HG03521 (cell line): Measurements from ENCODE around the gene XIAP.
A peak's percentile ranks its signal among the peaks of the same experiment; 100 is the strongest.
"Not testable (repeated sequence)": the region's sequence is repeated elsewhere in the genome, so short reads cannot be mapped to it uniquely, and the experiment has no call there.

Source experiments
- ATAC-seq: cut with Tn5 transposase; IDR thresholded peaks from one replicate; pipeline ENCODE4 v1.9.1; 2021; ENCODE audit warnings: mild to moderate bottlenecking, moderate library complexity; ENCODE audit not compliant: unreplicated experiment

XIAP gene

GRCh38 chrX:123859846-123860838, at the start of gene XIAP:
TSS of gene XIAP (plus strand) at chrX:123860053. CDS start at chrX:123885663, 25,610 bp downstream.
- peak; percentile 68 for ATAC-seq

DNA sequence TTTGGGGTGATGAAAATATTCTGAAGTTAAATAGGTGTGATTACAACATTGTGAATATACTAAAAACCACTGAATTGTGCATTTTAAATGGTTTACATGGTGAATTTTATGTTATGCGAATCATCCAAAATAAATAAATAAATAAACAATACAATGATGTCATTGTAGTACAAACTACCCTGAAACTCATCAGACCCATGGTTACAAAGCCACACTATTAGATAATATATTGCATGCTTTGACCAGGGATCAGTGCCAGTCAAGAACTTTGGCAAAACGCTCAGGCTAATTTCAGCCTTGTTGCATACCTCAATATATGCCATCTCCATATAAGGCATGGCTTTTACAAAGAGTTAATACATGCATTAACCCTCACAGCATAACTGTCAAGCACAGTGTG, 45.5 kb upstream of the XIAP start:
- no peak for ATAC-seq

DNA sequence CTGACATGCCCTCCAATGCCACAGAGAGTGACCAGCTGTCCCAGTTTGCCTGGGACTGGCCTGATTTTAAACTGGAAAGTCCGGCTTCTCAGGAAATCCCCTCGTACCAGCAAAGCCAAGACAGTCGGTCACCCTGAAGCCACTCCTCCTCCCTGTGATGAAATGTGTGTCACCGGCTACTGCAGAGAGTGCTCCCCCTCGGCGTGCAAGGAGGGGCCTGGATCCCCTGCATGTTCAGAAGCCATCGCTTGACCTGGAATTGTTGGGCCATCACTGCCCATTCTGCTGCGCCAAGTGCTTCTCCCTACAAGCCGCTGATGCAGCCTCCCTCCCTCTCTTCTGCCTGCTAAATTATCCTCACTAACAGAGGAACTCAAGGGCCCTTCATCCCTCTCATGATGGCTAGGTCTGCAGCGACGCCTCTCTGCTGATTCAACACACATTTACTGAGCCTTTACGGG, 44.9 kb upstream of the XIAP start:
- ATAC-seq = not testable (repeated sequence)

DNA sequence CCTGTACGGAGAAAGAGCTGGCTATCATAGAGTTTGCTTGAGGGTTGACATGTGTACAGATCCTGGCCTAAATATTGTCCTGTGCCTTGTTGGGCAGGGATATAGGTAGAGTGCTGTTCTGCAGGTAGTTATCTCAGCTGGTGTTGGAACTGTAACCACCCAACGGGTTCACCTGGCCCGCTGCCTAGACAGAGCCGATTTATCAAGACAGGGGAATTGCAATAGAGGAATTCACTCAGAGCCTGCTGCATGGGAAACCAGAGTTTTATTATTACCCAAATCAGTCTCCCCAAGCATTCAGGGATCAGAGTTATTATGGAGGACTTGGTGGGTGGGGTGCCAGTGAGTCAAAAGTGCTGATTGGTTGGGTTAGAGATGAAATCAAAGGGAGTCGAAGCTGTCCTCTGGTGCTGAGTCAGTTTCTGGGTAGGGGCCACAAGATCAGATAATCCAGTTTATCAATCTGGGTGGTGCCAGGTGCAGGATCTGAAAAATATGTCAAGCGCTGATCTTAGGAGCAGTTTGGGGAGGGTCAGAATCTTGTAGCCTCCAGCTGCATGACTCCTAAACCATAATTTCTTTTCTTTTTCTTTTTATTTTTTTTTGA, 42.5 kb upstream of the XIAP start:
- no peak for ATAC-seq

DNA sequence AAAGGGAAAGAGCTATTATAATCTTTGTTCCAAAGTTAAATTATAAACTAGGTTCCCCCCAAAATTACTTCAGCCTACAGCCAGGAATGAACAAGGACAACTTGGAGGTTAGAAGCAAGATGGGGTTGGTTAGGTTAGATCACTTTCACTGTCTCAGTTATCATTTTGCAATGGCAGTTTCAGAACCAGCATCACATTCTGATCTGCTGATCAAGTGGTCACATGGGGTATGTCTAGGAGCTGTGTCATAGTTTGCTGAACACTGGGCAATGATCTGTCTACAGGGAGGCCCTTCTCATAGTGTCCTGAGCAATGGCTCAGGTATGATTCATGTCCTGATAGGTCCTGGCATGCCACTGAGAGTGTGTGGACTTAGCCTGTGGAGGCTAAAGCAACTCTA, 41.6 kb upstream of the XIAP start:
- no peak for ATAC-seq

- no peak for ATAC-seq
These were observed 36.9 kb upstream of the XIAP start for GRCh38 chrX:123822965-123823364.

GRCh38 chrX:123830309-123830708, 29.5 kb upstream of the XIAP start:
- peak; percentile 89 for ATAC-seq

DNA sequence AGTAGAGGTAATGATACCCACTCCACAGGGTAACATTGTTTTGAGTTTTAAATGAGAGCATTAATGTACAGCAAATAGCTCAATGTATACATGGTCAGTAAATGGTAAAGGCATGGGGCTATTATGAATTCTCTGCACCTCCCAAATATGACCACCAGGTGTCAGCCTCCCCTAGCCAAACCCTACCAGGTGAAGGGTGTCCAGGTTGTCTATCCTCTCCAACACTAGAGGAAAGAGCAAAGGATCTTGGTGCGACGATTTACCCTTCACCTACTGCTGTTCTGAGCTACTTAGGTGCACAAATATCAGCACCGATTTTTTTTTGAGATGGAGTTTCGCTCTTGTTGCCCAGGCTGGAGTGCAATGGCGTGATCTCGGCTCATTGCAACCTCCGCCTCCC, 26.5 kb upstream of the XIAP start:
- no peak for ATAC-seq

GRCh38 chrX:123834116-123834515, 25.7 kb upstream of the XIAP start:
- no peak for ATAC-seq

DNA sequence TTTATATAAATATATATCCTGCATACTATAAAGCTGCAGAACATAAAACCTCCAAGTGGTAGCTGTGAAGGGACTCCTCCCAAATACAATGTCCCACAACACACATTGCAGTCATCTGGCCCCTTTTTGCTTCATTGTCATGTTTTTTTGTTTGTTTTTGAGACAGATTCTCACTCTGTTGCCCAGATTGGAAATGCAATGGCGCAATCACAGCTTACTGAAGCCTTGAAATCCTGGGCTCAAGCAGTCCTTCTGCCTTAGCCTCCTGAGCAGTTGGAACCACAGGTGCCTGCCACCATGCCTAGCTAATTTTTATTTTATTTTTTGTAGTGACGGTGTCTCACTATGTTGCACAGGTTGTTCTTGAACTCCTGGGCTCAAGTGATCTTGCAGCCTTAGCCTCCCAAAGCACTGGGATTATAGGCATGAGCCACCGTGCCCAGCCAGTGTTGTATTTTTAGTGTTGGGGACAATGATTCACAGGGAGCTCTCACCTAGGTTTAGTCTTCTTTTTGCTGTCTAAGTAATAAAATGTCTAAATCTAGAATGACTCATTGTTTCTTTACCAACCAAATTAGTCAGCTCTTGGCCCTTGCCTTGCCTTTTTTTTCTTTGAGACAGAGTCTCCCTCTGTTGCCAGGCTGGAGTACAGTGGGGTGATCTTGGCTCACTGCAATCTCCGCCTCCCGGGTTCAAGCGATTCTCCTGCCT, 24.0 kb upstream of the XIAP start:
- no peak for ATAC-seq

- ATAC-seq = not testable (repeated sequence)
These were observed 14.7 kb upstream of the XIAP start for GRCh38 chrX:123845129-123845528.

GRCh38 chrX:123846577-123847038, 13.2 kb upstream of the XIAP start:
- ATAC-seq = no peak

DNA sequence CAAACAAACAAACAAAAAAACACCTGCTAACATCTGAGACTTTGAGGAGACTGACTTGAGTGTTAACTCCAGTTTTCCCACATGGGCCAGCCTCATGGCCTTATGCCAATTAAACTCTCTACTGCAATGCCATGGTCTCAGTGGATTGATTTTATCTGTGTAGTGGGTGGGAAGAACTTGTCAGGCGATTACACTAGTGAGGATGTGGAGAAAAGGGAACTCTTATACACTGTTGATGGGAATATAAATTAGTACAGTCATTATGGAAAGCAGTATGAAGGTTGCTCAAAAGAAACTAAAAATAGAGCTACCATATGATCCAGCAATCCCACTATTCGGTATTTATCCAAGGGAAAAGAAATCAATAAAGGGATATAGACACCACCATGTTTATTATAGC, 12.8 kb upstream of the XIAP start:
- no peak for ATAC-seq

GRCh38 chrX:123849096-123849495, 10.8 kb upstream of the XIAP start:
- ATAC-seq = no peak

DNA sequence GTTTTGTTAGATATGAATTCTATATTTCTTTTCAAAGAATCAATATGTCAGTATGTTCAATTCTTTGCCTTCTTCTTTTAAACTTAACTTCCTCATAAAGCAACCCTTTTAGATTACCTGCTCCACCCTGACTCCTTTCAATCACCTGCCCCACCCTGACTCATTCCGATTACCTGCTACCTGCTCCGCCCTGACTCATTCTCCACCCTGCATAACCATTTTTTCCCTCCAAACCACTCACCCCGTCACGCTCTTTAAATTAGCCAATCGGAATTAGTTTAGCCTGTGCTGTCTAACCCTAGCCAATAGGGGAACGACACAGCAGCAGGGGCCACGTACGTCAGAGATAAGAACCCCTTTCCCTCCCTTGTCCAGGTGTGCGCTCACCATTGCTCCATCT, 9.9 kb upstream of the XIAP start:
- not testable (repeated sequence) for ATAC-seq

DNA sequence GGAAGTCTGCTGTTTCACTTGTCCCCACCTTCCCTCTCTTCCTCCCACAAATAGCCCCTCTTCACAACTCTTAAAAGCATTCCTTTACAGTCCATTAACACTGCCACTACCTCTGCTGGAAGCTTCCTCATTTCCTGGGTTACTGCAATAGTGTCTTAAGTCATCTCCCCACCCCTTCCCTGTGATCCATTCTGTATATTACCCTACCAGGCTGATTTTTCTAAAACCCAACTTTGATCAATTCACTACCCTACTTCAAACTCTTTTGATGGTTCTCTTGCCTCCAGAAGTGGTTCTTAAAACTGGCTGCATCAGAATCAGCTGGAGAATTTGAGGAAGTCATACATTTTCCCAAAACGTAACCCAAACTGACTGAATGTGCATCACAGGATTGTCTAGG, 8.8 kb upstream of the XIAP start:
- no peak for ATAC-seq

DNA sequence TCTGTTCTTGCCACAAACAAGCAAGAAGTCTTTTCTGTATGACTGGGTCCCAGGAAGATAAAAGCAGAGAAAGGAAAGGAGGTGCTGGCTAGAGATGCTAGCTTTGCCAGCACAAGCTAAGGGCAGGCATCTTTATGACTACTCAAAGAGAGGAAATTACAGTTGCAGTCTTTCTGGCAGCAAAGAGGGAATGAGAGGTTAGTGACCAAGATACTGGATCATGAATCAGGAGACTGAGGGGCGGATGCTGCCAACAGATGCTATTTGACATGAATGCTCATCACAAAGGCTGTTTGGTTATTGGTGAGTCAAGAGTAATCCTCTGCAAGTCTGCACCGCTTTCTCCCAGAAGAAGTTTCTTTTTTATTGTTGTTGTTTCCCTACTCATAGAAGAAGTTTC, 5.5 kb upstream of the XIAP start:
- ATAC-seq = no peak

DNA sequence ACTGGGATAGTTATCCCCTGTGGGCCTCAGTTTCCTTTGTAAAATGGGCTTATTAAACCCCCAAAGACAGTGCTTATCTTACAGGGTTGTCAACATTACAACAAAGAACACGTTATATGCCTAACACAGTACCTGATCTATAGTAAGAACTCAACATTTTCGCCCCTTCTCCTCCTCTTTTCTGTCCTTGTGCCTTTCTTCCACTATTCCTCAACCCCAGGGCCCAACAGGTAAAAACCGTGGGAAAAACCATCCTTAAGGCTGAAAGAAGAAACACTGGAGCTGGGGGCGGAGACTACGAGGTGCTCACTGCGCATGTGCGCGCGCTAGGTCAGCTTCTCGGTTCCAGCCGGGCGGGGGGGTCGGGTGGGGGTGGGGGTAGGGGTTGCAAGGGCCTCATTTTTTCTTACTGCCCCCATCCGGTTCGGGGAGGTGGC, 426 bp upstream of the XIAP start:
- ATAC-seq = peak; percentile 5

GRCh38 chrX:123860983-123861382, 1.1 kb downstream of the XIAP start:
- ATAC-seq = no peak

- ATAC-seq = no peak
These were observed 9.6 kb downstream of the XIAP start for GRCh38 chrX:123869488-123869887.

GRCh38 chrX:123871309-123871708, 11.5 kb downstream of the XIAP start:
- ATAC-seq = no peak
